Activated CD4-positive, alpha-beta T cell treated with anti-CD3 and anti-CD28 coated beads, Interleukin-10, Interleukin-2, amounts not matched to agents 100 ng/mL and 50 ng/mL, durations not matched to agents 16 hours and 8 hours (primary cell): ENCODE results near the gene TNIK.

Experiments used
- DNase-seq: peaks from one replicate; pipeline ENCODE4 v3.0.0-alpha.2; 2020

TNIK gene

DNA sequence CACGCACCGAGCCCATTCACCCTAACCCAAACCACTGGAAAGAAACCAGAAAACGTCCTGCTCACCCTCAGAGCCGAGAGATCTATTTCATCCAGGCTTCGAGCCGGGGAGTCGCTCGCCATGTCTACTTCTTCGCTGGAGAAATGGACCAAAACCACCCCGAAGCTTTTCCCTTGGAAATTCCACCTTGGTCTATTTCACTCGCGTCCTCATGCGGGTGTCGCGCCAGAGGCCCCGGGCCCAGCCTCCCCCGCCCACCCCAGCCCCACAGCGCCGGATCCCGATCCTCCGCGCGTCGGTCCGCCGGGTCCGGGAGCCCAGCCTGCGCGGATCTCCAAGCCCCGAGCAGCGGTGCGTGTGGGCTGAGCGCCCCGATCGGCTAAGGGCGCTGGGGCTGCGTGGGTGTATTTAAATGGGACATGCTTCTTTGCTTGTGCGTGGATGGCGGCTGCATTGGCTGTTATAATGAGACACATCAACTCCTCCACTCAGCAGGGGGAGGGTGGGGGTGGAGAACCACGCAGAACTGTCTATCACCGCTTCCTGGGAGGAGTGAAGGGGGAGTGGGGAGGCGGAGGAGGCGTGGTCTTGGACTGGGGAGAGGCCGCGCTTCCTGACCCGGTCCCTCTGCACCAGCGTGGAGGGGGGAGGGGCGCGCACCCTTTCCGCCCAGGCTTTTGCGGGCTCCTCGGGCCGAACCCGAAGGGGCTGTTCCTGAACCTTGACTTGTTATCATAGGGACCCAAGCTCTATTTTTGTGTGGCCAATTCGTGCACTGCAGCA lies at the start of gene TNIK:
Gene TNIK, minus strand, starts transcription at position 464 of the 783 bp plus-strand sequence. Its CDS starts 342 bp downstream, at position 122.
- peak; percentile 96 for DNase-seq

DNA sequence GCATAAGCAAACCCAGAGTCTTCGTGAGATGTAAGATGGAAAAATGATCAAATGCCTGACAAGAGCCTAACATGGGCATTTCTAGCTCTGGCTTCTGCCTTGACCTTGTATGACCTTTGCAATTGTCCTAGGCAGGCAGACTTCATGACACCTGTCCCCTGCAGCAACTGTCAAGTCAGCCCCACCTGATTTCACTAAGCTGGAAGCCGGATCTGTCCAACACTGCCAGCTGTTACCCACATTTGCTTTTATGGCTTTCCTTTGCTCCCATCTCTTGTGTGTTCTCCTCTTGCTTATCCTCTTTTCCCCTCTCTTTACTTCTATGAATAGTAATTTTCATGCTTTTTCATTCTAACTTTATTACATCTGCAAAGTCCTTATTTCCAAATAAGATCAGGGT lies 48.5 kb upstream of the TNIK start:
- DNase-seq, result no peak

DNA sequence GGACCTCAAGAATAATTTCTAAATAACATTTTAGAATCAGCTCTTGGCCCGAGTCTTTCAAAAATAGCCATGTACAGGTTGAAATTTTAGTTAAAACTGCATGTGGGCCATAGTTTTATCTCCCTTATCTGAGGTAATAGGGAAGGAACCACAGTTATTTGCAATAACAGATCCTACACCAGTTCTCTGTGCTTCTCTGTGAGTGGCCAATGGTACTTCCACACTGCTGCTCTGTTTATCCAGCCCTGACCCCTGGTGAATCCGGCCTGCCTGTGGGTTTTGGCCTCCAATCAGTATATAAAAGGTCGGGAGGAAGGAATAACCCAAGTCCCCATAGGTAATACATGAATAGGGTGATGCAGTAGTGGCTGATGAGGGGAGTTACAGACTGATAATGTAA lies 48.0 kb upstream of the TNIK start:
- no peak for DNase-seq

DNA sequence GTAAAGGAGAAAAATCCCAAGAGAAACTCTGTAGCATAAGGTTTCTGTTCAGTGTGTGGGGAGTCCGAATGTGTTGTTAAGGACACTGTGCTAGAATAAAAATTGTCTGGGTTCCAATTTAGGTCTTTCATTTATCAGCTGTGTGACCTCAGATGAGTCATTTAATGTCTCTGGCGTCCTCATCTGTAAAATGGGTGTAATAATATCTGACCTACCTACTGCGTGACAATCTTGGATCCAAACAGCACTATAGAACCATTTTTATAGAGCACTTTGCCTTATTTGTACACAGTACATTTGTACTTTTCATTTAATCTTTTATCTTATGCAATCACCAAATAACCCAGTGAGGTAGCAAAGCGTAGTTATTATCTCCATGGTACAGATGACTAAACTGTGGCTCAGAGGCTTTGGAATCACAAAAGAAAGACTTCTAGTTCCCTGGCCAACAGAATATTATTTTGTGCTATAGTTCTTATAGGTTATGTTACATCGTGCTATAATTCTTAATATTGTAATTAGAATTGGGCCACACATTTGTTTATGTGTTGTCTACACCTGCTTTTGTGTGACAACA lies 46.6 kb upstream of the TNIK start:
- DNase-seq, result no peak

DNA sequence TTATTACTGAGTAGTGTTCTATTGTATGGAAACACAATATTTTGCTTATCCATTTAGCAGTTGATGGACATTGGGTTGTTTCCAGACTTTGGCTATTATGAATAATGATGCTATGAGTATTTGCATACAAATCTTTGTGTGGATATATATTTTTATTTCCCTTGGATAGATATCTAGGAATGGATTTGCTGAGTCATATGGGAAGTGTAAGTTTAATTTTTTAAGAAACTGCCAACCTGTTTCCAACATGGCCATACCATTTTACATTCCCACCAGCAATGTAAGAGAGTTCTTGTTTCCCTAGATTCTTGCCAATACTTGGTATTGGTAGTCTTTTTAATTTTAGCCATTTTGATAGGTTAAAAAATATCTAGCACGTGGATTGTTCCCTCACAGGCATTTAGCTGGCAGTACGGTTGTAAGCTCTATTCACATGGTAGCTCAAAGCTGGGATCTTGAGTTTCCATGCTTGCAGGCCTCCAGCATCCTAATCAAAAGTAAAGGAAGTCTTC lies 45.7 kb upstream of the TNIK start:
- DNase-seq, result no peak

DNA sequence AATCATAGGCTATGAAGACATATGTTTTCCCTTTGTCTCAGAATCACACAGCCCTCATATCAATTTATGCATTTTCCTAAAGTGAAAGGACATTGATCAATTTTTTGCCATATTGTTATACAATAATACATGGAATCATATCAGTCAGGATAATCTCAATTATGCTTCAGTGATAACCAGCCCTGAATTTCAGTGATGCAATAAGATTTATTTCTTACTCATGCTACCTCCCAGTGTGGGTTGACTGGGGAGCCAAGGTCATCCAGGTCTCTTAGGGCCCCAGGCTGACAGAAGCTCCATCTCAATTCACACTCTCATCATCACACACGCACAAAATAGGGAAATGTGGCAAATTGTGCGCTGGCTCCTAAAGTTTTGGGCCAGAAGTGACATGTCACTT lies 44.2 kb upstream of the TNIK start:
- DNase-seq, result no peak

DNA sequence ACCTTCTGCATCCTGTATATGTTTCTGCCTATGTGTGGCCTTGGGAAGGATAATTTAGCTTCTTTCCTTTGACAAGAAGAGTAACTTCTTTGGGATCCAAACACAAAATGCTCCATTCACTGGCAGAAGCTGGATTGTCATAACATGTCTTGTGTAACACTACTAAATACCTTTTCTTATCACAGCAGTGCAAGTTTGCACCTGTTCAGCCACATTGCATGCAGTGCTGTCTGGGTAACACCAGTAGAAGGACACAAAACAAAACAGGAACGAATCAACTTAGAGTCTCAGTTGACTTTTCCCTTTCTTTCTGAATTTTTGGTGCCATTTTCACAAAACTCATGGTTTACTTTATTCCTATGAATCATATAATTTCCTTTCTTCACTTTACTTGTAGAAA lies 43.6 kb upstream of the TNIK start:
- DNase-seq, result no peak

DNA sequence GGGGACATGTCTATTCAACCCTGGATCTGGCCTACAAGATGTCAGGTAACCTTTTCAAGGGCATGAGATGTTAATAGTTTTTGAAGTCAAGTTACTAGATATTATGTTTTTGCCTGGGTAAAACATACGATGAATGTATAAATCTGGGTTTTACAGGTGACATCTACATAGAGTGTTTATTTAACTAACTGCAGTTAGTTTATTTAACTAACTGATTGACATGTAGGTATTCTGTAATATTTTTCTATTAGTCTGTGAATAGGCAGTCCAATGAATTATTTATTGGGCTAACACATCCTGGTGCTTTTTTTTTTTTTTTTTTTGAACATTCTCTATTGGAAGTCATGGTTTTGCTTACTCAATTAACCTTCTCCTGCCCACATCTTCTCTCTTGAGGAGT lies 38.7 kb upstream of the TNIK start:
- no peak for DNase-seq

DNA sequence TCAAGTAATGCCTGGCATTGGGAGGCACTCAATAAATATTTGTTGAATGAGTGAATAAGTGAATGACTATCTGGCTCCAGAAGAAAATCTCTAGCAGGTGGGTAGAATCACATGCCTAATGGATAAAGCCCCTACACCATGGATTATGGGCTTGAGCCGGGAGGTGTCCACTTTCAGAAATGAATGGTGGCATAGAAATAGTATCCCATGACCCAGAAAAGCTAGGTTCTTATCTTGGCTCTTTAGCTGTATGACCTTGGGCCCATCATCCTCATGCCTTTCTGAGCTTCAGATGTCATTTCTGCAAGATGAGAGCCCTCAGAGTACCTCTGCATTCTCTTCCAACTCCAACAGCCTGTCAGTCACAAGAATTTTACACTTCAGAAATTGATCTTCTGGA lies 37.3 kb upstream of the TNIK start:
- DNase-seq, result no peak

DNA sequence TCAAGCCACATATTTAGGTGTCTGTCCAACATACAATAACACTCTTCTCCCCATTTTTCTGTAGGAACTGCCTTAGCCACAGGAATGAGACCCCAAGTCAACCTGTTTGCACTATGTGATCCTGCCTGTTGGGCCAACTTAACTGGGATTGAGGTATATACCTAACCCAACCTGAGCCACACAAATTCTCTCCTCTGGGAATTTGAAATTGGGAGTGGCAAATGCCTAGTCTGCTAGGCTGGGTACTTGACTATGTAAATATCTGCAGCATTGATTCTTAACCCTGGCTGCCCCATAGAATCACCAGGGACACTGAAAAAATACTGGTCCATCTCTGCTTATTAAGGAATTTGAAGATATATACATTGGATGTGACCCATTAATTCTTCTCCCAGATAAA lies 35.2 kb upstream of the TNIK start:
- no peak for DNase-seq

DNA sequence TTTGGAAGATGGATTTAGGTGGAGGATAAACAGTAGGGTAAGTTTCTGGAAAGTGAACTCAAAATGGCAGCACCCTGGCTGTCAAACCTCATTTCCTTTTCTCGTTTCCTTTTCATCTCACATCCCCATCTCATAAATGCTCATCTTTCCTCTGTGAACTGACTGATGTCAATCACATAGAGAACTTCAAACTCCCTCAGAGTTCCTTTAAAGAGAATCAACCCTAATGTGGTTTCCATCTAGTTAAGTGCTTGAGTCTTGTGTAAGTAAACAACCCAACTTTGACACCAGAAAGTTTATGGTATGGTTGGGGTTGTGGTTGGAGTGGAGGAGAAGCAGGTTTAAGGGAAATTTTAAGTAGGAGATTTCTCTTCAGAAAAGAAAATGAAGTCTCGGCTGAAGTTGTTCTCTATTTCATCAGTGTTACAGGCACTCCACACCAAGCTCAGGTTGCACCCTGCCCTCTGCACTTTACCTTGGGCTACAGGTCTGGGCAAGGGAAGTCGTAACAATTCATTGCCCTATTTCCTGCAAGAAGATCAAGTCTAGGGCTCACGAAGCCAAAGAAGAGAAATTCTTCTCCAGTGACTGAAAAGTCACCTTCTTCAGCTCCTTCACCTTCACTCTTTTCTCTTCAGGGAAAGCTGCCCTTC lies 34.4 kb upstream of the TNIK start:
- DNase-seq, result peak; percentile 34

DNA sequence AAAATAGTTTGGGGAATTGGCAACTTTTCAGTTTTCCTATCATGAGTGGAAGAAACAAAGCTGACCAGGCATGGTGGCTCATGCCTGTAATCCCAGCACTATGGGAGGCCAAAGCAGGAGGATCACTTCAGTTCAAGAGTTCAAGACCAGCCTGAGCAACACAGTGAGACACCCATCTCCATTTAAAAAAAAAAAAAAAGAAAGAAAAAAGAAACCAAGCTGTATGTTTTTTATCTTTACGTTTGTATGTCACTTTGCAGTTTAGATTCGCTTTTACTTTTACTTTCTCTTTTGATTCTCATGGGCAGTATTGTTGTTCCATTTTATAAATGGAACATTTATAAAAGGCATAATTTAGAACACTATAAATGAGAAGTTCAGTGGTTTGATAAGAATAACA lies 31.2 kb upstream of the TNIK start:
- DNase-seq, result no peak

DNA sequence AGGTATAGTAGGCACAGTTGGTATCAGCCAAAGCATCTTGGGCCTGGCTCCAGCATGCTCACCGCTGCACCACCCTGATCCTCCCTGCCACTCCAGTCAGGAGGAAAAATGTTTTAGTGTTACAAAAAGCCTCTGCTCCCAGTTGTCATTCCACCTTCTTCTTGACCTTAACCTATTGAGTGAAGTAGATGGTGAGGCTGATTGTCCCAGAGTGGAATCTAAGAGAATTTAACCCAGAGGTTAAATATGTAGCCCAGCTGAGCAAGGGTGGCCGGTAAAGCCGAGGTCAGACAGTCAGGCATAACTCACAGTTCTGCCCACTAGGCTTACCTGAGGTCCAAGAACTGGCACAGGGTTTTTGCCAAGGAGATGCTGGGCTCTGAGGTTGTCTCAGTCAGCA lies 30.7 kb upstream of the TNIK start:
- DNase-seq, result no peak

DNA sequence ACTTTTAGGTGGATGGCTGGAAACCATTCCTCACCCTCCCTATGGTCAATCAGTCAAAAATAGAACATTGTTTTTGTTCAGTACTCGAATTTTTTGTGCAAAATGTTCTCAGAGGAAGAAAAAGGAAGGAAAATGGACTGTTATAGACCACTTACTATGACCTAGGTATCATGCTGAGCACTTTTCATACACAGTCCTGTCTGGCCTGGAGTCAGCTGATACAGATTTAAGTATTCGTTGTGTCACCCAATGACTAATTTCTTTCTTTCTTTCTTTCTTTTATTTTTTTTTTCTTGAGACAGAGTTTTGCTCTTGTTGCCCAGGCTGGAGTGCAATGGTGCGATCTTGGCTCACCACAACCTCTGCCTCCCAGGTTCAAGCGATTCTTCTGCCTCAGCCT lies 29.1 kb upstream of the TNIK start:
- DNase-seq, result no peak

DNA sequence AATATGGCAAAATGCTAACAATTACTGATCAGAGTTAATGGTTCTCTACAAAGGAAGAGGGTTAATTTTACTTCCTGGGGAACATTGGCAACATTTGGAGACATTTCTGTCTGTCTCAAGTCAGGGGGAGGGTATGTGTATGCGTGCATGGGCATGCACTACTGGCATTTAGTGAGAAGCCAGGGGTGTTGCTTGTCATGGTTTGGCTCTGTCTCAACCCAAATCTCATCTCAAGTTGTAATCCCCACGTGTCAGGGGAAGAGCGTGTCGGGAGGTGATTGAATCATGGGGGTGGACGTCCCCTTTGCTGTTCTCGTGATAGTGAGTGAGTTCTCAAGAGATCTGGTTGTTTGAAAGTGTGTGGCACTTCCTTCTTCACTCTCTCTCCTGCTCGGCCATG lies 28.3 kb upstream of the TNIK start:
- DNase-seq, result no peak

DNA sequence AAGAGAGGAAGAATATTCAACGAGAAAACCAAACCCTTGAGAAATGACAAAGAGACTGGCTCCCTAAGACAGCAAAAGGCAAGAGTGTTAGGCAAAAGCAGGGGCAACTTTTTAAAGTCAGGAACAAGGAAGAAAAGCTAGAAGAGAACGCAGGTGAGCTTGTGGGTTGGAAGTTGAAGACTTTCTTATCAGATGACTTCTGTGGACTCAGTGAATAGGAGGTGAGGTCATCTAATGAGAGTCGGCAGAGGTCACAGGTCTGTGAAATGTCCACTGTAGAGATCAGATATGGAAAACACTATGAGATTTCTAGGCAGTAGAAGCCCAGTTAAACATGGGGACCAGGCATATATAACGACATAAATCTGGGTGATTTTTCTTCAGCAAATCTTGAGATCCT lies 27.2 kb upstream of the TNIK start:
- no peak for DNase-seq

DNA sequence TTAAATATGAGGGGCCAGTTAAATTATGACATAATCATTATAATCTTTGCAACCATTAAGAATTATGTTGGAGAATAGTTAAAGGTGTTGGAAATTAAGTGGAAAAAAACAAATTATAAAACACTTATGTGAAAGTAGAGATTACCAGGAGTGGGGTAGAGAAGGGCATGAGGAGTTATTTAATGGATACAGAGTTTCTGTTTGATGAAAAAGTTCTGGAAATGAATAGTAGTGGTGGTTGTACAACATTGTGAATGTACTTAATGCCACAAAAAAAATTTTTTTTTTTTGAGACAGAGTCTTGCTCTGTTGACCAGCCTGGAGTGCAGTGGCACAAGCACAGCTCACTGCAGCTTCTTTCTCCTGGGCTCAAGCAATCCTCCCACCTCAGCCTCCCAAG lies 25.1 kb upstream of the TNIK start:
- no peak for DNase-seq

DNA sequence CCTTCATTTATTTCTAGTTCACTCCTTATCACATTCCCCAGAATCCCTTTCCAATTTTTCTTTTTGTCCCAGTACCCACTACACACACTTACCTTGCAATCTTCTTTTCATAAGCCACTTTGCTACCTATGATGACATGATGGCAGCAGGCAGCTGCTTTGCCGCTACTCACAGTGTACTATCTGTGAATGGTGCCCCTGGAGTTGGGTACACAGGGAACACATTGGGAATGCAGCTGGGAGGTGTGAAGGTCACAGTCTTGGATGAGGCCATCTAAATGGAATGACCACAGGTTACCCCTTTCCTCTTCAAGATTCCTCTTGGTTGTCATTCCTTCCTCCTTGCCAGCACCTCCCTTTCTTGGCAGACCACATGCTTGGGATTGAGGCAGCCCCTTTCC lies 20.8 kb upstream of the TNIK start:
- DNase-seq, result no peak

DNA sequence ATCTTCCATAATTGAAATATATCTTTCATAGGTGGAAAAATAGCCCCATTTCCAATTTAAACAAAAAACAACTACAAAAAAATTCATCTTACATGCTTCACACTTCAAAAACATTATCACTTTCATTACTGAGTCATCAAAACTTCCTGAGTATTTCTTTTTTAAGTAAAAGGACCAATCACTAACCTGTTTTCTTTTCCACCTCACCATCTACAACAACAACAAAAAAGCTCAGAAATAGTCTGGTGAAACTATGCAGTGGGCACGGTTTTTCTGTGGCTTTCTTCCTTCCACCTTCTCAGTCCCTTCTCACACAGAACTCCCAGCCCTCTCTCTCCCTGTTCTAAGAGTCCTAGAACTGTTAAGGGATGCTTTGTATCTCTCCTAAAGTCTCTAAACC lies 20.3 kb upstream of the TNIK start:
- peak; percentile 54 for DNase-seq

DNA sequence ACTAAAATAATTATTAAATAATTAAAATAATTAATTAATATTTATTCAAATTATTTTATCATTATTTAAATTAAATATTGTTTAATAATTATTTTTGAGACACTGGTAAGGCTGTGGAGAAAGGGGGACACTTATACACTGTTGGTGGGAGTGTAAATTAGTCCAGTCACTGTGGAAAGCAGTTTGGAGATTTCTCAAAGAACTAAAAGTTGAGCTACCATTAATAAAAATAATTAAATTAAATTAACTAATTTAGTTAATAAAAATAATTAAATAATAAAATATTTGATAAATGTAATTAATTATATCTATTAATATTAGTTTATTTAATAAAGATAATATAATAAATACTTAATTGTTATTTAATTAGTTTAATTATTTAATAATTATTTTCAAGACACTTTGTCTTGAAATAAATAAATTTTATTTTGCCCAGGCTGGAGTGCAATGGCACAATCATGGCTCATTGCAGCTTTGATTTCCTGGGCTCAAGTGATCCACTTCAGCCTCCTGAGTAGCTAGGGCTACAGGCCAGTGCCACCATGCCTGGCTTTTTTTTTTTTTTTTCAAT lies 16.4 kb upstream of the TNIK start:
- no peak for DNase-seq

DNA sequence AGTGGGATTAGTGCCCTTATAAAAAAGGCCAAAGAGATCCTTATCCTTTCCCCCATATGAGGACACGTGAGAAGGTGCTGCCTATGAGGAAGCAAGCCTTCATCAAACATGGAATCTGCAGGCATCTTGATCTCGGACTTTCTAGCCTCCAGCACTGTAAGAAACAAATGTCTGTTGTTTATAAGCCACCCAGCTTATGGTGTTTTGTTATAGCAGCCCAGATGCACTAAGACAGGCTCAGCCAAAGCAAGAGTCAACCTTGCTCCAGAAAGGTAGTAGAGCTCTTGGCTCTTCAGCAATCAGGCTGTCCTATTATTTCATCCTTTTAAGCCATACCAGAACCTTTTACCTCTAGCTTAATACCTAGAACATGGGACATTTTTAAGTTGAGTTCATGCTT lies 12.3 kb upstream of the TNIK start:
- DNase-seq, result no peak

DNA sequence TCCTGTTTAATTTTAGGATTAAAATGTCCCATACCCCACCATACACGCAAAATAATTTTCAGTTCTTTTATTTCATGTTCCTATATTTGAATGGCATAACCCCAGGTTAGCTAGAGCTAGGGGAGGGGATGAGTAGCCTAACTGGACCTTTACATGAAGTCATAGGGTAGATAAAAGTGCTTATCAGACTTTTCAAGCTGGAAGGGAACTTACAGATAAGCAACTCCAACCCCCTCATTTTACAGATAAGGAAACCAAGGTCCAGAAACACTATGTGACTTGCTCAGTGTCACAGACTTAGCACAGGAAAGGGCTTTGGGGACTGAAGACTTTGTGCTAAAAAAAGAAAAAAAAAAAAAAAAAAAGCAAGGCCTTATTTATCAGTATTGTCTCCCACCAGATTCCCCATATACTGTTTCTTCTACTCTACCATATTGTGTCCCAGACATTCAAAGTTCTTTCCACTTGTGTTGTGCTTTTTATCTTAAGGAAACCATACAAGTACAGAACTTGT lies 10.6 kb upstream of the TNIK start:
- no peak for DNase-seq

DNA sequence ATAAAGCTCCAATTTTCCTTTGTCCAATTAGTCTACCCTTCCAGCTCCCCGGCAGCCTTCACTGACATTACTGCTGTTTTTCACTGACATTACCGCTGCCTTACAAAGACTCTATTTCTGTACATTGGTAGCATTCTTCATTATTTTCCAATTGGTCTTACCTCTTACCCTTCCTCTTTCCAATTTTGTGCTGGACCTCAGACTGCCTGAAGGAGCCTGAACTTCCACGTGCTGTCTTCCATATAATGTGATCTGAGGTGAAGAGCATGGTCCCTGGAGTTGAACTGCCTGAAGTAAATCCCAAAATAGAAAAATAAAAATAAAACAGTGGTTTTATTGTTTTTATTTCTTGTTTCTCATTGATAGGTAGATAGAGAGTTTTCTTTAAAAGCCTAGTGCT lies 9.2 kb upstream of the TNIK start:
- DNase-seq, result no peak
